Measurements from ENCODE around the gene SLC22A14.

SLC22A14 gene

DNA sequence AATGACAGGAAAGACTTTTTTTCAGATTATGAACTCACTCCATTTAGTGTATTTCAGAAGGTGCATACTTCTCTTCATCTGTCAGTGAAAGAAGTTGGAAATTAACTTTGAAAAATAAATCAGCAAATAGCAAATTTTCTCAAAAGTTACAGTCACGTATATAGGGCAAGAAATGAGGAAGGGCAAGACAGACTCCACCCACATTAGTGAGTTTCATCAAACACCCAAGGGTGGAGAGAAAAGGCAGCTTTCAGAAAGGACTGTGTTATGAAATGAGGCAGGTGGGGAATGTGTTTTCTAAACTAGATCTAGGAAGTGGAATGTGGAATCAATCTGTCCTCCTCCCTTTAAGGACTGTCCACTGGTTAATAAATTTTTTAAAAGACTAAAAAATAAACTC is 13.6 kb upstream of the SLC22A14 start:
- DNase-seq (ENCODE audit: low read depth), result no peak
- no peak overlapping the region for H3K4me3 ChIP-seq (ENCODE audit: low read depth, low read length)
- TF ChIP-seq, protein P1, sequence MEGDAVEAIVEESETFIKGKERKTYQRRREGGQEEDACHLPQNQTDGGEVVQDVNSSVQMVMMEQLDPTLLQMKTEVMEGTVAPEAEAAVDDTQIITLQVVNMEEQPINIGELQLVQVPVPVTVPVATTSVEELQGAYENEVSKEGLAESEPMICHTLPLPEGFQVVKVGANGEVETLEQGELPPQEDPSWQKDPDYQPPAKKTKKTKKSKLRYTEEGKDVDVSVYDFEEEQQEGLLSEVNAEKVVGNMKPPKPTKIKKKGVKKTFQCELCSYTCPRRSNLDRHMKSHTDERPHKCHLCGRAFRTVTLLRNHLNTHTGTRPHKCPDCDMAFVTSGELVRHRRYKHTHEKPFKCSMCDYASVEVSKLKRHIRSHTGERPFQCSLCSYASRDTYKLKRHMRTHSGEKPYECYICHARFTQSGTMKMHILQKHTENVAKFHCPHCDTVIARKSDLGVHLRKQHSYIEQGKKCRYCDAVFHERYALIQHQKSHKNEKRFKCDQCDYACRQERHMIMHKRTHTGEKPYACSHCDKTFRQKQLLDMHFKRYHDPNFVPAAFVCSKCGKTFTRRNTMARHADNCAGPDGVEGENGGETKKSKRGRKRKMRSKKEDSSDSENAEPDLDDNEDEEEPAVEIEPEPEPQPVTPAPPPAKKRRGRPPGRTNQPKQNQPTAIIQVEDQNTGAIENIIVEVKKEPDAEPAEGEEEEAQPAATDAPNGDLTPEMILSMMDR (IDR thresholded peaks at IDR 0.05; ENCODE audit: insufficient read depth, low read depth, low read length, missing control alignments), result no peak

DNA sequence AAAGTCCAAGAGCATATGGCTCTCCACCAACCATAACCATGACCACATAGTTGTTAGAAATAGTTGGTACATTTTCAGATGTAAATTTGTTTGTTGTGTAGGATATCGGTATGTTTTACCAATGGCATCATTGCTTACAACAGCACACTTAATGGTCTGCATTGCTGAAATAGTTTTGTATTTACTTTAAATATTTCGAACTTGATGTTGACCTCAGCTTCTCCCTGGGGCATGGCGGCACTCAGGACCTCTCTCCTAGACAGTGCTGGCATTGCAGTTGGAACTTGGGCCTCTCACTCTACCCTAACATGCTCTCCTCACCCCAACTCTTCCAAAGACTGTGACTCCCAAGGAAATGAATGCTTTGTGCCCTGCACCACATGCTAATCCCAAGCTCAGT is 11.5 kb upstream of the SLC22A14 start:
- DNase-seq (ENCODE audit: low read depth), result no peak
- TF ChIP-seq, protein P1 (IDR thresholded peaks at IDR 0.05; ENCODE audit: insufficient read depth, low read depth, low read length, missing control alignments), result no peak
- no peak overlapping the region for H3K4me3 ChIP-seq (ENCODE audit: low read depth, low read length)

DNA sequence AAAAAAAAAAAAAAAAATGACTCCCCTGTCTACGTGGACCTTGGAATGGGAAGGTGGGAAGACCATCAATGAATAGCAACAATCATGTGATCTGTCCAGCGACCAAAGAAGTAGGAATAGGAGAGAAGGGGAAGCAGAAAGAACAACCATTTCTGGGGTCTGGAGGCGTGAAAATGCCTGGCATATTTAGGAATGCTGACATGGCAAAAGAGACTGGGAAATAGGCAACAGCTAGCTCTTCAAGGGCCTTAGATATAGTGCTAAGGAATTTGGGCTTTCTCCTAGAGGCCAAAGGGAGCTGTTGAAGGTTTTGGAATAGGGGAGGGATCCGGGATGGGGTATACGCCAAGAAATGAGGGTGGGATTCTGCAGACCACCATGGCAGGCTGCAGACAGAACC is 10.5 kb upstream of the SLC22A14 start:
- TF ChIP-seq, protein P1 (IDR thresholded peaks at IDR 0.05; ENCODE audit: insufficient read depth, low read depth, low read length, missing control alignments), result no peak
- DNase-seq (ENCODE audit: low read depth), result no peak
- no peak overlapping the region for H3K4me3 ChIP-seq (ENCODE audit: low read depth, low read length)

DNA sequence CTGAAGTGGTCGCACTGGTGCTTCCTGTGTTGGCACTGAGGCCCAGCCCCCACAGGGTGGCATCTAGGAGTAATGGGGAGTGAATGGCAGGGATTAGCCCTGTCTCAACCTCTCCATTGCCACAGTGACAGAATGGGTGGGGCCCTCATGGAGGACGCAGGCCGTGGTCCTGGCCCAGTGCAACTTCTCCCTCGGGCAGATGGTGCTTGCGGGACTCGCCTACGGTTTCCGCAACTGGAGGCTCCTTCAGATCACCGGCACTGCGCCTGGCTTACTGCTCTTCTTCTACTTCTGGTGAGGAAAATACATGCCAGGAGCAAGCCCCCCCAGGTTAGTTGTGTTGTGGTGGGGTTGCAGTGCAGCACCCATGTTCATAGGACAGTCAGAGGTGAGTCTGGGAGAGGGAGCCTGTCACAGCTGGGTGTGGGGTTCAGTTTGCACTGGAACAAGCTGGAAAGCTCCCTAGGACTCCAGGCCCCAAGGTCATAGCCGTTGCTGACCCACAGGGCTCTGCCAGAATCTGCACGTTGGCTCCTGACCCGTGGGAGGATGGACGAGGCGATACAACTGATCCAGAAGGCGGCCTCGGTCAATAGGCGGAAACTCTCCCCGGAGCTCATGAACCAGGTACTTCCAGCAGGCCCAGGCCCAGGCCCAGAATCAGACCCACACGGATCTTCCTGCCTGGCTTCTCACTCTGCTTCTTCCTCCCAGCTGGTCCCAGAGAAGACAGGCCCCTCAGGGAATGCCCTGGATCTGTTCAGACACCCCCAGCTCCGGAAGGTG is 7.0 kb upstream of the SLC22A14 start:
- TF ChIP-seq, protein P1 (IDR thresholded peaks at IDR 0.05; ENCODE audit: insufficient read depth, low read depth, low read length, missing control alignments), result no peak
- no peak overlapping the region for H3K4me3 ChIP-seq (ENCODE audit: low read depth, low read length)
- DNase-seq (ENCODE audit: low read depth), result no peak

DNA sequence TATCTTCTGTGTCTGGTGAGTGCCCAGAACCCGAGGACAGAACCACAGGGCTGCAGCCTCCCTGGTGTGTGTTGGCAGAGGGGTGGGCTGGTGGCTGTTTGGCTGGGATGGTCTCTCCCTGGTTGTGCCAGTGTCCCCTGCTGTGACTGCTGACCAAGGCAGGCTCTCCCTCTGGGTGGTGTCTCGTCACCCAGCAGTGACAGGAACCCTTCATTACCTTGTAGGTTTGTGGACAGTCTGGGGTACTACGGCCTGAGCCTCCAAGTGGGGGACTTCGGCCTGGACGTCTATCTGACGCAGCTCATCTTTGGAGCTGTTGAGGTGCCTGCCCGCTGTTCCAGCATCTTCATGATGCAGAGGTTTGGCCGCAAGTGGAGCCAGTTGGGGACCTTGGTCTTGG is 6.4 kb upstream of the SLC22A14 start:
- TF ChIP-seq, protein P1 (IDR thresholded peaks at IDR 0.05; ENCODE audit: insufficient read depth, low read depth, low read length, missing control alignments), result no peak
- no peak for DNase-seq (ENCODE audit: low read depth)
- H3K4me3 ChIP-seq (ENCODE audit: low read depth, low read length), result no peak overlapping the region

DNA sequence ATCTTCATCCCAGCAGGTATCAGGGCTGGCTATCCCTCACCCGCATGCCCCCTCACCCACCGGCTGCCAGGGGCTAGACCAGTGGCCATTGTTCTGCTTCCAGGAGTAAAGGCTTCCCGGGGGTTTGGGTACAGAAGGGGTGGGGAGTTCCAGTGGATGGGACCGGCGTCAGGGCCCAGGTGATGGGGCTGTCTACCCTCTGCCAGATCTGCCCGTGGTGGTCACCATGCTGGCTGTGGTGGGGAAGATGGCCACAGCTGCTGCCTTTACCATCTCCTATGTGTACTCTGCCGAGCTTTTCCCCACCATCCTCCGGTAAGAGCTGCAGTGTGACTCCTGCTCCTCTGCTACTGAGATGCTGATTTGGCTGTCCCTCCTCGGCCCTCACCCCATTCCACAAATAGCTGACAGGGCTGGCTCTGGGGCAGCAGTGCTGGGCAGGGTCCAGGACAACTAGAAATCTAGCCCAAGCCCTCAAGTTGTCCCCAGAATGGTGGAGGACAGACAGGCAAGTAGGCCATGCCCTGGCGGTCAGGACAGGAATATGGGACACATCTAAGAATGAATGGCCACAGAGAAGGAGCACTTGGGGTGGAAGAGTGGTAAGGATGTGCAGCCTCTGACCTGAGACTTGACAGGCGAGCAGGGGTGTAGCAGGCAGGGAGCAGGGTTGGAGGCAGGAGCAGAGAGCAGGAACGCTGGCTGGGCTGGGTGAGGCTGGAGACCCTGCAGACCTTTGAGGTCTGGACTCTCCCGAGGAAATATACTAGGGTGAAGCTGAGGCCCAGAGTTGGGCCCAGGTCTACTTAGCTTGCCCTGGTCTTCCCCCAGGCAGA is 5.8 kb upstream of the SLC22A14 start:
- TF ChIP-seq, protein P1 (IDR thresholded peaks at IDR 0.05; ENCODE audit: insufficient read depth, low read depth, low read length, missing control alignments), result no peak
- DNase-seq (ENCODE audit: low read depth), result no peak
- H3K4me3 ChIP-seq (ENCODE audit: low read depth, low read length), result no peak overlapping the region
